ENCODE measurements around the gene GALNT9. TPM values are rescaled to one million over a fixed set of nuclear protein-coding genes. Genes with fewer than 3 reads are reported as not detected.

Gene GALNT9
- total and polyA plus RNA-seq, 2 experiments from 2014 or later: 0.33 to 1.4 TPM

DNA sequence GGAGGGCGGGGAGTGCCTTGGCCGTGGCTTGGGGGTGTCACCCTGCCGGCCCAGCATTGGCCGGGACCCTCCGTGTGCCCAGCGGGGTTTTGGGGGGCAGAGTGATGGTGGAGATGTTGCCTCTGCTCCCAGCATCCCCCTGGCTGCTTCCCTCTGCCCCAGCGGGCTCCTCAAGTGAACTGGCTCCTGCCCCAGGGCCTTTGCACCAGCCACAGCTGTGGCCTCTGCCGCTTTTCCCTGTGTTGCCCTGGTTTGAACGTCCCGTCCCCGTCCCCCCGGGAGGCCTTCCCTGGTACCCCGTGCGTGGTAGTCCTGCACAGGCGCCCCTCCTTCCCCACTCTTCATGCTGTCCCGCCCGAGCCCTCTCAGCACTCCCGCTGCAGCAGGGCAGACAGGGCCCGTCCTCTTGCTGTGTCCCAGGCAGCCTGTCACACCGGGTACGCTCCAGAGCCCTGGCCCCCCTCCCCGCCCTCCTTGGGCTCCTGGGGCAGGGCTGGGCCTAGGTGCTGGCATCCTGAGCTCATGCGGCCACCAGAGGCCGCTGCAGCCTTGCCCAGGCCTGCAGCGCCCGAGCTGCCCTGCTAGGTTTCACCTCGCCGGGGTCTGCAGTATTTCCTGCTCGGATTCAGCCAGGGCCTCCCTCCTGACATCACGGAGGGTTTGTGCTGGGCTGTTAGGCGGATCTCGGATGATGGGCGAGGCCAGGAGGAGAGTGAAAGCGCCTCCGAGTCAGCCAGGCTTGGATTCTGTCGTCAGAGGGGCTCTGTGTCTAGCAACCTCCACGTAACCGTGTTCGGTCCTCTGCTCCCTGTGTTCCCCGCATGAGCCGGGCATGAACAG is 175.7 kb downstream of the GALNT9 start:
- H4K20me1 ChIP-seq (ENCODE audit: insufficient read depth): no peaks in the 10 kb centered on the region
- 12 to 26% methylated on average over 24 to 41 of the region's 41 CpGs for WGBS, 2 experiments (ENCODE audit: low coverage in 1 of 2, low lambda C conversion rate in 2 of 2, missing lambda C conversion rate in 2 of 2)
- TF ChIP-seq EZH2phosphoT487 (IDR thresholded peaks at IDR 0.05; ENCODE audit: insufficient read depth, low read depth): no peak
- peaks cover 20% of the 10 kb centered on the region for H3F3A ChIP-seq (ENCODE audit: insufficient read depth)
- in situ Hi-C loops (cut with MboI): loop anchor here (25.0 kb wide), 1 partner anchor 459 kb away; the partner anchor contains the start of genes LRCOL1 and P2RX2
- peak; percentile 88 for DNase-seq
- no peaks in the 10 kb centered on the region for H3K9me3 ChIP-seq (ENCODE audit: low read depth)
- peak overlapping the region; percentile 56 for H3K4me2 ChIP-seq (ENCODE audit: unreplicated experiment)
- H3K9ac ChIP-seq: no peak overlapping the region
- no peaks in the 10 kb centered on the region for H3K9me2 ChIP-seq (ENCODE audit: insufficient read depth)
- no peak overlapping the region for H2AFZ ChIP-seq
- H3K79me2 ChIP-seq (ENCODE audit: insufficient read depth): no peaks in the 10 kb centered on the region
- no peaks in the 10 kb centered on the region for H3K4me1 ChIP-seq (ENCODE audit: insufficient read depth)
- no peaks in the 10 kb centered on the region for H3K36me3 ChIP-seq (ENCODE audit: low read depth)
- H3K27ac ChIP-seq: no peak overlapping the region
- no peak overlapping the region for H3K4me3 ChIP-seq
- H3K27me3 ChIP-seq (replicated peaks; ENCODE audit: insufficient read depth): no peaks in the 10 kb centered on the region

DNA sequence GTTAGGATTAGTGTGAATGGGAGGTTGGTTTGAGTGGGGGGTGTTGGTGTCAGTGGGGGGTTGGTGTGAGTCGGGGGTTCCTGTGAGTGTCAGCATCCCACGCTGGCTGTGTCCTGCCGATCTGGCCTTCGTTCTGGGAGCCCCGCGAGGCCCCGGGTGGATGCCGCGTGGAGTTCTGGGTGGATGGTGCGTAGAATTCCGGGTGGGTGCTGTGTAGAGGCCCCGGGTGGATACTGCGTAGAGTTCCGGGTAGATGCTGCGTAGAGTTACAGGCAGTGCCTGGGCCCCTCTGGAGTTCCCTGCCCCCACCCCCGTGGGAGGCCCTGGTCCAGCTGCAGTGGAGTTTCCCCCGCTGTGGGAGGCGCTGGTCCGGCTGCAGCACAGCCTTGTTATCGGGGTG is 176.4 kb downstream of the GALNT9 start:
- Histone ChIP-seq H3K4me3 (no peak overlapping the region), H3F3A (ENCODE audit: insufficient read depth) (peaks cover 20% of the 10 kb centered on the region), H3K9me2 (ENCODE audit: insufficient read depth) (no peaks in the 10 kb centered on the region), H3K4me2 (ENCODE audit: unreplicated experiment) (no peak overlapping the region), H4K20me1 (ENCODE audit: insufficient read depth) (no peaks in the 10 kb centered on the region), H3K27ac (no peak overlapping the region), H2AFZ (no peak overlapping the region), H3K36me3 (ENCODE audit: low read depth) (no peaks in the 10 kb centered on the region), H3K79me2 (ENCODE audit: insufficient read depth) (no peaks in the 10 kb centered on the region), H3K9me3 (ENCODE audit: low read depth) (no peaks in the 10 kb centered on the region), H3K4me1 (ENCODE audit: insufficient read depth) (no peaks in the 10 kb centered on the region), H3K27me3 (replicated peaks; ENCODE audit: insufficient read depth) (no peaks in the 10 kb centered on the region), H3K9ac (no peak overlapping the region)
- in situ Hi-C loops (cut with MboI): loop anchor here (25.0 kb wide), 1 partner anchor 459 kb away; the partner anchor contains the start of genes LRCOL1 and P2RX2
- no peak for DNase-seq
- 90 to 93% methylated on average over 5 to 20 of the region's 20 CpGs for WGBS, 2 experiments (ENCODE audit: low coverage in 1 of 2, low lambda C conversion rate in 2 of 2, missing lambda C conversion rate in 2 of 2)
- TF ChIP-seq EZH2phosphoT487 (IDR thresholded peaks at IDR 0.05; ENCODE audit: insufficient read depth, low read depth) (no peak), EZH2 (IDR thresholded peaks at IDR 0.05; ENCODE audit: insufficient read depth, poor library complexity, severe bottlenecking) (no peak)

DNA sequence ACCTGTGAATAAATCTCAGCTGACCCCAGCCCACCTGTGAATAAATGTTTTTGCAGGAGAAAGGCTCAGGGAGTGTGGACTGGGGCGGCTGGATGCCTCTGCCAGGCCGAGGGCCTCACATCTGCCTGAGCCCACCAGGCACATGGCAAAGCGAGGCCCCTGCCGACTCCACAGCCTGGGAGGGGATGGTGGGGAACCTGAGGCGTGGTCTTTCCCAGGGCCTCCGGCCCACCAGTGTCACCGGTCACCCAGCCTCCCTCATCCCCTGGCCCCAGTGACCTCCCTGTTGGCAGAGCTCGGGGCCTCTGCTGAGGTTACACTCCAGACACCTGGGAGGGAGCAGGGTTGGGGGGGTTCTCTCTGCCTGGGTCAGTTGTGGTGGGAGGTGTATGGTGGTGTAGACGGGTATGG is 177.0 kb downstream of the GALNT9 start:
- H3K9ac ChIP-seq: no peak overlapping the region
- H3K4me3 ChIP-seq: no peak overlapping the region
- no peaks in the 10 kb centered on the region for H3K36me3 ChIP-seq (ENCODE audit: low read depth)
- H3K27ac ChIP-seq: no peak overlapping the region
- no peak for DNase-seq
- no peaks in the 10 kb centered on the region for H4K20me1 ChIP-seq (ENCODE audit: insufficient read depth)
- H2AFZ ChIP-seq: no peak overlapping the region
- no peaks in the 10 kb centered on the region for H3K79me2 ChIP-seq (ENCODE audit: insufficient read depth)
- no peak overlapping the region for H3K4me2 ChIP-seq (ENCODE audit: unreplicated experiment)
- TF ChIP-seq EZH2phosphoT487 (IDR thresholded peaks at IDR 0.05; ENCODE audit: insufficient read depth, low read depth) (no peak), EZH2 (IDR thresholded peaks at IDR 0.05; ENCODE audit: insufficient read depth, poor library complexity, severe bottlenecking) (no peak)
- H3K9me2 ChIP-seq (ENCODE audit: insufficient read depth): no peaks in the 10 kb centered on the region
- WGBS, 2 experiments (ENCODE audit: low coverage in 1 of 2, low lambda C conversion rate in 2 of 2, missing lambda C conversion rate in 2 of 2): 86 to 93% methylated on average over 9 of the region's 9 CpGs
- no peaks in the 10 kb centered on the region for H3K9me3 ChIP-seq (ENCODE audit: low read depth)
- peaks cover 14% of the 10 kb centered on the region for H3F3A ChIP-seq (ENCODE audit: insufficient read depth)
- H3K27me3 ChIP-seq (replicated peaks; ENCODE audit: insufficient read depth): no peaks in the 10 kb centered on the region
- no peaks in the 10 kb centered on the region for H3K4me1 ChIP-seq (ENCODE audit: insufficient read depth)
- in situ Hi-C loops (cut with MboI): loop anchor here (25.0 kb wide), 1 partner anchor 460 kb away; the partner anchor contains the start of genes LRCOL1 and P2RX2

DNA sequence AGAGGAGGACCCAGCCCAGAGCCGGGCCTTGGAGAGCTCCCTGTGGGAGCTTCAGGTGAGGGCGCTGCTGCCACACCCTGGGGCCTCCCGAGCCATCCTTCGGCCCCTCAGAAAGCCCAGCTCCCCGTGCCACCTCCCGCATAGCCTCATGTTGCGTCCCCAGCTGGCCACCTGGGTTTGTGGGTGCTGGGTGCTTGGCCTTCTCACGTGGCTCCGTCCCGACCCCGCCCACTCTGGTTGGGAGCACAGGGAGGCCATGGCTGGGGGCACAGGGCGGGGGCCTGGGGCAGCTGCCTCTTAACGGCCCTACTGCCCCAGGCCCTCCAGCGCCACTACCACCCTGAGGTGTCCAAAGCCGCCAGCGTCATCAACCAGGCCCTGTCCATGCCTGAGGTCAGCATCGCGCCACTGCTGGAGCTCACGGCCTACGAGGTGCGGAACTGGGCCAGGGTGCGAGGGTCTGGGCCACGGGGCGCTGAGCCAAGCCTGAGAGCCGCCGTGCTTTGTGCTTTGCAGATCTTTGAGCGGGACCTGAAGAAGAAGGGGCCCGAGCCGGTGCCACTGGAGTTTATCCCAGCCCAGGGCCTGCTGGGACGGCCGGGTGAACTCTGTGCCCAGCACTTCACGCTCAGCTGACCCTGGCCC is 177.5 kb downstream of the GALNT9 start:
- Histone ChIP-seq H3K4me1 (ENCODE audit: insufficient read depth) (no peaks in the 10 kb centered on the region), H3K9me2 (ENCODE audit: insufficient read depth) (no peaks in the 10 kb centered on the region), H3K36me3 (ENCODE audit: low read depth) (no peaks in the 10 kb centered on the region), H3K4me2 (ENCODE audit: unreplicated experiment) (no peak overlapping the region), H3F3A (ENCODE audit: insufficient read depth) (peaks cover 9% of the 10 kb centered on the region), H3K4me3 (no peak overlapping the region), H2AFZ (no peak overlapping the region), H3K9ac (no peak overlapping the region), H4K20me1 (ENCODE audit: insufficient read depth) (no peaks in the 10 kb centered on the region), H3K27ac (no peak overlapping the region), H3K79me2 (ENCODE audit: insufficient read depth) (no peaks in the 10 kb centered on the region), H3K27me3 (replicated peaks; ENCODE audit: insufficient read depth) (no peaks in the 10 kb centered on the region), H3K9me3 (ENCODE audit: low read depth) (no peaks in the 10 kb centered on the region)
- WGBS, 2 experiments (ENCODE audit: low coverage in 1 of 2, low lambda C conversion rate in 2 of 2, missing lambda C conversion rate in 2 of 2): 93 to 95% methylated on average over 28 to 32 of the region's 32 CpGs
- TF ChIP-seq EZH2 (IDR thresholded peaks at IDR 0.05; ENCODE audit: insufficient read depth, poor library complexity, severe bottlenecking) (no peak), EZH2phosphoT487 (IDR thresholded peaks at IDR 0.05; ENCODE audit: insufficient read depth, low read depth) (no peak)
- in situ Hi-C loops (cut with MboI): loop anchor here (25.0 kb wide), 1 partner anchor 460 kb away; the partner anchor contains the start of genes LRCOL1 and P2RX2
- DNase-seq: no peak
